ENCODE measurements around the gene CATSPER4.

The CATSPER4 gene

GRCh38 chr1:26154750-26155149, 35.7 kb upstream of the CATSPER4 start:
- in situ Hi-C loops (cut with MboI; ENCODE audit: low sequenced_read_pairs, unreplicated experiment), result no loop called here
- TF ChIP-seq CTCF (IDR thresholded peaks at IDR 0.05; ENCODE audit: borderline replicate concordance, control extremely low read depth, extremely low read depth, insufficient read depth, missing control alignments), result no peak
- no peak for DNase-seq (ENCODE audit: low spot score)

GRCh38 chr1:26155370-26156284, 34.8 kb upstream of the CATSPER4 start:
- no peak for TF ChIP-seq CTCF (IDR thresholded peaks at IDR 0.05; ENCODE audit: borderline replicate concordance, control extremely low read depth, extremely low read depth, insufficient read depth, missing control alignments)
- in situ Hi-C loops (cut with MboI; ENCODE audit: low sequenced_read_pairs, unreplicated experiment), result no loop called here
- DNase-seq (ENCODE audit: low spot score), result no peak

GRCh38 chr1:26156285-26157038, 33.9 kb upstream of the CATSPER4 start:
- no peak for DNase-seq (ENCODE audit: low spot score)
- no peak for TF ChIP-seq CTCF (IDR thresholded peaks at IDR 0.05; ENCODE audit: borderline replicate concordance, control extremely low read depth, extremely low read depth, insufficient read depth, missing control alignments)
- in situ Hi-C loops (cut with MboI; ENCODE audit: low sequenced_read_pairs, unreplicated experiment), result no loop called here

GRCh38 chr1:26158271-26158907, 32.0 kb upstream of the CATSPER4 start:
- in situ Hi-C loops (cut with MboI; ENCODE audit: low sequenced_read_pairs, unreplicated experiment), result no loop called here
- DNase-seq (ENCODE audit: low spot score), result no peak
- TF ChIP-seq CTCF (IDR thresholded peaks at IDR 0.05; ENCODE audit: borderline replicate concordance, control extremely low read depth, extremely low read depth, insufficient read depth, missing control alignments), result no peak

GRCh38 chr1:26158908-26159742, 31.3 kb upstream of the CATSPER4 start, which contains the start of gene FAM110D:
TSS of gene FAM110D (plus strand) at chr1:26159079. CDS start at chr1:26161292, 2,213 bp downstream.
- DNase-seq (ENCODE audit: low spot score), result no peak
- TF ChIP-seq CTCF (IDR thresholded peaks at IDR 0.05; ENCODE audit: borderline replicate concordance, control extremely low read depth, extremely low read depth, insufficient read depth, missing control alignments), result no peak
- in situ Hi-C loops (cut with MboI; ENCODE audit: low sequenced_read_pairs, unreplicated experiment), result no loop called here

- no peak for TF ChIP-seq CTCF (IDR thresholded peaks at IDR 0.05; ENCODE audit: borderline replicate concordance, control extremely low read depth, extremely low read depth, insufficient read depth, missing control alignments)
- in situ Hi-C loops (cut with MboI; ENCODE audit: low sequenced_read_pairs, unreplicated experiment), result no loop called here
- no peak for DNase-seq (ENCODE audit: low spot score)
Measured at GRCh38 chr1:26159743-26160039, 30.7 kb upstream of the CATSPER4 start.

All from GM13976 (cell line).